NB4 (cell line): ENCODE data around the gene DESI2.

Experiments
- DNase-seq: peaks from one replicate; pipeline ENCODE4 v3.0.0; 2010; ENCODE audit warnings: low read depth
- H3K4me3 ChIP-seq: one replicate; pipeline ENCODE4 v1.5.1; 2011; ENCODE audit warnings: mild to moderate bottlenecking, low read depth, low read length, moderate library complexity
- CTCF ChIP-seq: IDR thresholded peaks from one replicate; pipeline ENCODE4 v1.5.1; 2012; ENCODE audit warnings: low read depth, low read length
- MAX ChIP-seq: IDR thresholded peaks from 2 replicates; pipeline ENCODE4 v1.6.1; 2011; ENCODE audit warnings: low read depth, low read length
- MYC ChIP-seq: IDR thresholded peaks from 2 replicates; pipeline ENCODE4 v1.6.1; 2011; ENCODE audit warnings: low read depth, low read length
- POLR2A ChIP-seq: IDR thresholded peaks from 2 replicates; pipeline ENCODE4 v1.6.1; 2011; ENCODE audit warnings: mild to moderate bottlenecking; ENCODE audit not compliant: insufficient read length; ENCODE audit errors: extremely low read depth

The DESI2 gene

GRCh38 chr1:244636488-244637259 is 16.3 kb upstream of the DESI2 start:
- DNase-seq: no peak
- TF ChIP-seq CTCF: no peak
- no peak for TF ChIP-seq MAX
- TF ChIP-seq POLR2A: no peak
- no peak for TF ChIP-seq MYC
- H3K4me3 ChIP-seq: no peak overlapping the region

- no peak for DNase-seq
- TF ChIP-seq POLR2A (no peak), CTCF (no peak), MAX (no peak), MYC (no peak)
Measured at GRCh38 chr1:244639561-244639960, 13.4 kb upstream of the DESI2 start.

GRCh38 chr1:244640917-244641316 is 12.0 kb upstream of the DESI2 start:
- H3K4me3 ChIP-seq: no peak overlapping the region
- TF ChIP-seq MYC (no peak), POLR2A (no peak), CTCF (no peak), MAX (no peak)
- no peak for DNase-seq

More at GRCh38 chr1:244639561-244639960, 13.4 kb upstream of the DESI2 start:
- H3K4me3 ChIP-seq: no peak overlapping the region

- TF ChIP-seq MYC (no peak), MAX (no peak), CTCF (no peak), POLR2A (no peak)
- H3K4me3 ChIP-seq: no peak overlapping the region
- no peak for DNase-seq
Measured at GRCh38 chr1:244642526-244642925, 10.4 kb upstream of the DESI2 start.

GRCh38 chr1:244642988-244643387 is 9.9 kb upstream of the DESI2 start:
- TF ChIP-seq POLR2A (no peak), CTCF (no peak), MAX (no peak)
- DNase-seq: no peak

More at GRCh38 chr1:244642988-244643387, 9.9 kb upstream of the DESI2 start:
- H3K4me3 ChIP-seq: no peak overlapping the region
